HCT116 (cell line): ENCODE results near the gene ZBED2. TPM values are rescaled to one million over a fixed set of nuclear protein-coding genes. Genes with fewer than 3 reads are reported as not detected.

Source experiments
- ATAC-seq: fragments of 200-7000 bp; cut with Tn5 transposase; 2 replicates; pipeline ENCODE4 v1.9.1; 2020; ENCODE audit warnings: mild to moderate bottlenecking, moderate library complexity
- BruUV-seq: library from RNA; stranded (reverse); fragments of 400-500 nt; replicated peaks from 2 replicates; lab custom pipeline; 2021; lab: Mats Ljungman, UMichigan
- CTCF ChIA-PET: fragments of 300-600 bp; sonication (Branson Sonifier 250); formaldehyde crosslinking; loops from one replicate; lab custom pipeline; 2021; ENCODE audit warnings: antibody characterized with exemption; lab: Charles Lee
- POLR2A ChIA-PET: fragments of 300-600, 350-600 bp; sonication (Branson Sonifier 250); formaldehyde crosslinking; loops from one replicate; lab custom pipeline; 2021; ENCODE audit warnings: antibody characterized with exemption; lab: Charles Lee
- RAD21 ChIA-PET, 2 experiments: fragments of 300-600 bp; sonication (Branson Sonifier 250); formaldehyde crosslinking; loops; one replicate each; lab custom pipeline; 2023; ENCODE audit warnings: low total read pairs in 2 of 2; ENCODE audit not compliant: uncharacterized antibody in 2 of 2, unreplicated experiment in 2 of 2, low non-redundant PET in 1 of 2; lab: Charles Lee
- DNase-seq: peaks from one replicate; pipeline ENCODE4 v3.0.0-alpha.2; 2010; ENCODE audit warnings: low read depth, low spot score
- H2AFZ ChIP-seq: fragments of 200-600 bp; shearing (Covaris generic), sonication (generic); 2 replicates; pipeline ENCODE4 v1.6.1; 2017; ENCODE audit warnings: low read depth, mixed run types, mixed read lengths, antibody characterized with exemption, low read length; ENCODE audit not compliant: poor library complexity, severe bottlenecking
- H3K27ac ChIP-seq: 2 replicates; pipeline ENCODE4 v1.5.1; 2012; ENCODE audit warnings: low read depth, low read length
- H3K27me3 ChIP-seq: fragments of 200-600 bp; sonication (generic); 2 replicates; pipeline ENCODE4 v1.6.1; 2016; ENCODE audit warnings: mixed run types, low read length, mixed read lengths; ENCODE audit not compliant: insufficient read depth
- H3K36me3 ChIP-seq, 2 experiments: fragments of 200-500 bp in 1 of 2; fragments of 200-600 bp in 1 of 2; sonication (Bioruptor generic) in 1 of 2; sonication (generic) in 1 of 2; 2 replicates each; pipeline versions ENCODE4 v1.5.1 to v1.6.1; 2014 to 2016; ENCODE audit warnings: low read length in 2 of 2, inconsistent platforms in 1 of 2, mixed read lengths in 1 of 2, mixed run types in 1 of 2; ENCODE audit not compliant: insufficient read depth in 2 of 2, control insufficient read depth in 1 of 2
- H3K4me1 ChIP-seq, 2 experiments: fragments of 200-600 bp in 1 of 2; sonication (generic) in 1 of 2; 2 replicates each; pipeline versions ENCODE4 v1.5.1 to v1.6.1; 2012 to 2017; ENCODE audit warnings: low read length in 2 of 2, inconsistent platforms in 1 of 2, mild to moderate bottlenecking in 1 of 2, mixed read lengths in 1 of 2, mixed run types in 1 of 2, moderate library complexity in 1 of 2; ENCODE audit not compliant: insufficient read depth in 2 of 2, control insufficient read depth in 1 of 2
- H3K4me2 ChIP-seq: fragments of 200-600 bp; sonication (generic); 2 replicates; pipeline ENCODE4 v1.6.1; 2017; ENCODE audit warnings: mixed run types, low read length, mixed read lengths
- H3K4me3 ChIP-seq, 2 experiments: fragments of 200-600 bp in 1 of 2; sonication (generic) in 1 of 2; replicated peaks in 1 of 2; 2 replicates each; pipeline ENCODE4 v1.5.1; 2011 to 2016; ENCODE audit warnings: low read length in 2 of 2, control low read depth in 1 of 2, low read depth in 1 of 2, mild to moderate bottlenecking in 1 of 2, mixed read lengths in 1 of 2, mixed run types in 1 of 2
- H3K79me2 ChIP-seq: fragments of 200-600 bp; sonication (generic); 2 replicates; pipeline ENCODE4 v1.6.1; 2017; ENCODE audit warnings: mild to moderate bottlenecking, mixed run types, low read length, moderate library complexity, mixed read lengths; ENCODE audit not compliant: insufficient read depth
- H3K9ac ChIP-seq: fragments of 200-600 bp; sonication (generic); 2 replicates; pipeline ENCODE4 v1.6.1; 2016; ENCODE audit warnings: low read length, mixed read lengths
- H3K9me2 ChIP-seq: fragments of 200-600 bp; sonication (generic), shearing (Covaris generic); 2 replicates; pipeline ENCODE4 v1.6.1; 2017; ENCODE audit warnings: mixed run types, mild to moderate bottlenecking, moderate library complexity; ENCODE audit not compliant: insufficient read depth
- H3K9me3 ChIP-seq, 2 experiments: fragments of 200-500 bp in 1 of 2; fragments of 200-600 bp in 1 of 2; sonication (Bioruptor generic) in 1 of 2; sonication (generic) in 1 of 2; 2 replicates each; pipeline ENCODE4 v1.6.1; 2014 to 2017; ENCODE audit warnings: low read length in 2 of 2, mixed read lengths in 2 of 2, inconsistent platforms in 1 of 2, low read depth in 1 of 2, mild to moderate bottlenecking in 1 of 2, mixed run types in 1 of 2, moderate library complexity in 1 of 2; ENCODE audit not compliant: control insufficient read depth in 1 of 2, insufficient read depth in 1 of 2
- H4K20me1 ChIP-seq: fragments of 200-600 bp; sonication (generic), shearing (Covaris generic); 2 replicates; pipeline ENCODE4 v1.6.1; 2017; ENCODE audit warnings: mixed run types, mild to moderate bottlenecking, moderate library complexity; ENCODE audit not compliant: insufficient read depth
- ATF3 ChIP-seq: IDR thresholded peaks from 2 replicates; pipeline ENCODE4 v1.6.1; 2012
- CTCF ChIP-seq, 3 experiments: fragments of 200-600 bp in 1 of 3; sonication (generic) in 1 of 3; IDR thresholded peaks in 2 of 3; conservative IDR thresholded peaks in 1 of 3; 2 replicates each; pipeline ENCODE4 v1.5.1; 2012 to 2017; ENCODE audit warnings: low read depth in 2 of 3, low read length in 2 of 3, antibody characterized with exemption in 1 of 3, borderline replicate concordance in 1 of 3, control low read depth in 1 of 3, mild to moderate bottlenecking in 1 of 3, mixed read lengths in 1 of 3, mixed run types in 1 of 3, moderate library complexity in 1 of 3; ENCODE audit not compliant: insufficient read depth in 1 of 3
- ELF1 ChIP-seq: IDR thresholded peaks from 2 replicates; pipeline ENCODE4 v1.6.1; 2012; ENCODE audit warnings: low read depth, borderline replicate concordance
- FOSL1 ChIP-seq: IDR thresholded peaks from 2 replicates; pipeline ENCODE4 v1.6.1; 2012; ENCODE audit warnings: low read depth
- POLR2AphosphoS5 ChIP-seq: IDR thresholded peaks from 2 replicates; pipeline ENCODE4 v1.6.1; 2011; ENCODE audit warnings: mild to moderate bottlenecking, low read depth, low read length, moderate library complexity
- SIN3A ChIP-seq: IDR thresholded peaks from 2 replicates; pipeline ENCODE4 v1.6.1; 2012; ENCODE audit warnings: low read depth
- TCF7L2 ChIP-seq: IDR thresholded peaks from 2 replicates; pipeline ENCODE4 v1.7.0; 2011; ENCODE audit warnings: borderline replicate concordance, inconsistent platforms; ENCODE audit not compliant: insufficient read depth, insufficient read length; ENCODE audit errors: extremely low read depth
- YY1 ChIP-seq: IDR thresholded peaks from 2 replicates; pipeline ENCODE4 v1.6.1; 2011; ENCODE audit warnings: low read length, low read depth, moderate library complexity, mild to moderate bottlenecking; ENCODE audit not compliant: insufficient replicate concordance; ENCODE audit errors: extremely low read depth
- ZBTB33 ChIP-seq: IDR thresholded peaks from 2 replicates; pipeline ENCODE4 v1.6.1; 2011; ENCODE audit warnings: mild to moderate bottlenecking, low read length, moderate library complexity; ENCODE audit not compliant: insufficient replicate concordance; ENCODE audit errors: extremely low read depth
- ZFX ChIP-seq: fragments of 450-650 bp; IDR thresholded peaks from 2 replicates; pipeline ENCODE4 v1.6.1; 2017
- intact Hi-C: fragments of 100-400 bp; cut with micrococcal nuclease; formaldehyde crosslinking; loops from 2 replicates; pipeline ENCODE4 v1.10.0; 2022
- total RNA-seq: library from RNA; stranded (reverse); gene quantifications from one replicate; pipeline ENCODE4 v1.2.1, GENCODE V29; 2021; ENCODE audit not compliant: unreplicated experiment

ZBED2 gene
- total RNA-seq, 1 experiment from 2014 or later: 16.1 TPM

- Histone ChIP-seq H3K9me2 (no peaks in the 10 kb centered on the region), H3K9ac (no peak overlapping the region), H2AFZ (no peak overlapping the region), H3K27ac (no peak overlapping the region), H3K79me2 (no peaks in the 10 kb centered on the region), H3K27me3 (no peaks in the 10 kb centered on the region), H4K20me1 (no peaks in the 10 kb centered on the region), H3K9me3 (no peaks in the 10 kb centered on the region), H3K4me3 (no peak overlapping the region), H3K4me1 (peaks cover 0 to 39% of the 10 kb centered on the region in 2 experiments; a peak in 2 of 4 replicates), H3K4me2 (no peak overlapping the region), H3K36me3 (no peaks in the 10 kb centered on the region)
- intact Hi-C loops: no loop called here
- ChIA-PET RAD21 (no interaction called here), CTCF (no interaction called here), POLR2A (no interaction called here)
- no peak for DNase-seq
- no peak for ATAC-seq
- TF ChIP-seq ATF3: no peak
- TF ChIP-seq FOSL1: no peak
- TF ChIP-seq CTCF (IDR thresholded peaks at IDR 0.05 in 2 of 3, conservative IDR thresholded peaks at IDR 0.05 in 1 of 3; ENCODE audit: borderline replicate concordance in 1 of 3, insufficient read depth in 1 of 3, low read depth in 2 of 3, low read length in 2 of 3): no peak
- TF ChIP-seq POLR2AphosphoS5: no peak
- no peak for TF ChIP-seq ELF1
- TF ChIP-seq SIN3A: no peak
- no peak for TF ChIP-seq TCF7L2
- no peak for TF ChIP-seq ZBTB33
- no peak for TF ChIP-seq ZFX
- no peak for TF ChIP-seq YY1
- no TSS peak for BruUV-seq
Observed at GRCh38 chr3:111603679-111604078, 8.5 kb upstream of the ZBED2 start.
